BE2C (cell line): Measurements from ENCODE around the gene OAS2.

Experiments used
- DNase-seq: peaks from one replicate; pipeline ENCODE4 v3.0.0-alpha.2; 2020
- H3K27me3 ChIP-seq: fragments of 250-450 bp; sonication (Bioruptor Pico); 2 replicates; pipeline ENCODE4 v1.5.1; 2020; ENCODE audit warnings: mild to moderate bottlenecking
- H3K36me3 ChIP-seq: fragments of 250-450 bp; sonication (Bioruptor Pico); 2 replicates; pipeline ENCODE4 v1.5.1; 2020; ENCODE audit warnings: mild to moderate bottlenecking
- H3K4me1 ChIP-seq: fragments of 250-450 bp; sonication (Bioruptor Pico); 2 replicates; pipeline ENCODE4 v1.5.1; 2020
- H3K4me3 ChIP-seq: 2 replicates; pipeline ENCODE4 v1.5.1; 2011; ENCODE audit warnings: low read depth, low read length
- H3K9me3 ChIP-seq: fragments of 250-450 bp; sonication (Bioruptor Pico); 2 replicates; pipeline ENCODE4 v1.5.1; 2020
- CTCF ChIP-seq: IDR thresholded peaks from 2 replicates; pipeline ENCODE4 v1.5.1; 2012; ENCODE audit warnings: mild to moderate bottlenecking, low read depth, low read length

OAS2 gene

GRCh38 chr12:113056631-113057488 is 78.5 kb downstream of the OAS2 start, which contains the start of gene DTX1:
DTX1 (plus strand) TSS chr12:113056730; CDS start chr12:113058193, 1,463 bp downstream.
- Histone ChIP-seq H3K4me3 (peak within 1 kb of the TSS; percentile 58), H3K4me1 (peaks cover 7% of the 10 kb centered on the region), H3K9me3 (no peaks in the 10 kb centered on the region), H3K36me3 (no peaks in the 10 kb centered on the region), H3K27me3 (peaks cover 15% of the 10 kb centered on the region)
- TF ChIP-seq CTCF = no peak
- no peak for DNase-seq

- Histone ChIP-seq H3K27me3 (peaks cover 15% of the 10 kb centered on the region), H3K4me3 (no peak overlapping the region), H3K9me3 (no peaks in the 10 kb centered on the region), H3K36me3 (no peaks in the 10 kb centered on the region), H3K4me1 (peaks cover 7% of the 10 kb centered on the region)
- TF ChIP-seq CTCF = no peak
- no peak for DNase-seq
These were observed 79.5 kb downstream of the OAS2 start for GRCh38 chr12:113057565-113058485.

- TF ChIP-seq CTCF = no peak
- H3K4me1 ChIP-seq = peaks cover 10% of the 10 kb centered on the region
- no peak for DNase-seq
These were observed 80.2 kb downstream of the OAS2 start for GRCh38 chr12:113058553-113058952.

GRCh38 chr12:113059071-113059595 is 80.8 kb downstream of the OAS2 start:
- no peak for DNase-seq
- H3K9me3 ChIP-seq = no peaks in the 10 kb centered on the region
- peaks cover 15% of the 10 kb centered on the region for H3K27me3 ChIP-seq
- no peaks in the 10 kb centered on the region for H3K36me3 ChIP-seq
- peaks cover 10% of the 10 kb centered on the region for H3K4me1 ChIP-seq
- no peak for TF ChIP-seq CTCF
- H3K4me3 ChIP-seq = no peak overlapping the region

More at GRCh38 chr12:113058553-113058952, 80.2 kb downstream of the OAS2 start:
- H3K9me3 ChIP-seq = no peaks in the 10 kb centered on the region
- no peaks in the 10 kb centered on the region for H3K36me3 ChIP-seq
- H3K4me3 ChIP-seq = no peak overlapping the region
- peaks cover 15% of the 10 kb centered on the region for H3K27me3 ChIP-seq

GRCh38 chr12:113060336-113060960 is 82.1 kb downstream of the OAS2 start:
- no peaks in the 10 kb centered on the region for H3K36me3 ChIP-seq
- TF ChIP-seq CTCF = no peak
- no peak overlapping the region for H3K4me3 ChIP-seq
- H3K27me3 ChIP-seq = peaks cover 12% of the 10 kb centered on the region
- no peak for DNase-seq
- H3K4me1 ChIP-seq = peaks cover 20% of the 10 kb centered on the region
- H3K9me3 ChIP-seq = no peaks in the 10 kb centered on the region
